GM12878 (cell line): Measurements from ENCODE around the gene DGAT2. TPM values are rescaled to one million over a fixed set of nuclear protein-coding genes. Genes with fewer than 3 reads are reported as not detected.
A peak's percentile ranks its signal among the peaks of the same experiment; 100 is the strongest.

Experiments
- BACH1 ChIP-seq: fragments of 450-650 bp; IDR thresholded peaks from 2 replicates; pipeline ENCODE4 v1.6.1; 2017; ENCODE audit warnings: mild to moderate bottlenecking, borderline replicate concordance
- CBFB ChIP-seq: IDR thresholded peaks from 2 replicates; pipeline ENCODE4 v1.6.1; 2016; ENCODE audit warnings: antibody characterized with exemption, low read depth
- CHD2 ChIP-seq: IDR thresholded peaks from 2 replicates; pipeline ENCODE4 v1.6.1; 2011; ENCODE audit warnings: low read depth, low read length, improper control_type of control experiment, borderline replicate concordance
- CREM ChIP-seq: IDR thresholded peaks from 2 replicates; pipeline ENCODE4 v1.6.1; 2014; ENCODE audit warnings: antibody characterized with exemption, low read depth
- IKZF2 ChIP-seq, 2 experiments: fragments of 450-650 bp; IDR thresholded peaks; 2 replicates each; pipeline ENCODE4 v1.6.1; 2017; ENCODE audit warnings: mild to moderate bottlenecking in 2 of 2, moderate library complexity in 2 of 2
- MXI1 ChIP-seq: fragments of 150-350 bp; IDR thresholded peaks from 2 replicates; pipeline ENCODE4 v1.6.1; 2011; ENCODE audit warnings: low read depth, mild to moderate bottlenecking, inconsistent platforms, low read length, improper control_type of control experiment
- MYB ChIP-seq: fragments of 150-350 bp; IDR thresholded peaks from 2 replicates; pipeline ENCODE4 v1.6.1; 2014; ENCODE audit warnings: mild to moderate bottlenecking, low read depth, low read length, borderline replicate concordance
- NFYB ChIP-seq: IDR thresholded peaks from 2 replicates; pipeline ENCODE4 v1.6.1; 2011; ENCODE audit warnings: low read depth, mild to moderate bottlenecking, low read length, improper control_type of control experiment, moderate library complexity; ENCODE audit not compliant: insufficient read depth
- NRF1 ChIP-seq: conservative IDR thresholded peaks from 2 replicates; pipeline ENCODE4 v1.6.1; 2011; ENCODE audit warnings: mild to moderate bottlenecking, low read depth, low read length, improper control_type of control experiment
- PAX8 ChIP-seq: fragments of 450-650 bp; IDR thresholded peaks from 2 replicates; pipeline ENCODE4 v1.6.1; 2017; ENCODE audit warnings: mild to moderate bottlenecking, moderate library complexity
- PML ChIP-seq: IDR thresholded peaks from 2 replicates; pipeline ENCODE4 v1.6.1; 2012; ENCODE audit warnings: low read length, inconsistent platforms
- POLR2AphosphoS5 ChIP-seq: IDR thresholded peaks from 2 replicates; pipeline ENCODE4 v1.6.1; 2011; ENCODE audit warnings: mild to moderate bottlenecking, low read length, inconsistent platforms
- SPI1 ChIP-seq: IDR thresholded peaks from 2 replicates; pipeline ENCODE4 v1.6.1; 2011; ENCODE audit warnings: low read depth, mild to moderate bottlenecking, low read length, moderate library complexity, borderline replicate concordance; ENCODE audit not compliant: insufficient read depth
- STAT3 ChIP-seq: IDR thresholded peaks from 2 replicates; pipeline ENCODE4 v1.6.1; 2011; ENCODE audit warnings: low read depth, low read length, improper control_type of control experiment
- SUZ12 ChIP-seq: fragments of 200-600 bp; sonication (generic); IDR thresholded peaks from one replicate; pipeline ENCODE4 v1.6.1; 2018; ENCODE audit warnings: antibody characterized with exemption, mild to moderate bottlenecking; ENCODE audit not compliant: unreplicated experiment
- polyA plus RNA-seq, 11 experiments: library from polyadenylated mRNA; depleted of rRNA in 4 of 11; unstranded in 6 of 11; stranded (reverse) in 5 of 11; fragments of >200 nt; fragmentation: Nextera tagmentation in 4 of 11; fragmentation: Illumina TruSeq in 1 of 11; extraction: Ambion mirVana in 4 of 11; extraction: Trizol in 1 of 11; gene quantifications; 1 replicate in 1 of 11; 2 replicates in 10 of 11; pipeline versions ENCODE4 v1.2.1 to v1.2.3, GENCODE V29; 2011 to 2016; ENCODE audit warnings: inconsistent platforms in 2 of 11, missing spikeins in 2 of 11, low read depth in 1 of 11
- total RNA-seq, 4 experiments: library from RNA; depleted of rRNA in 3 of 4; stranded (reverse); fragments of >200 nt in 3 of 4; fragmentation: Illumina TruSeq in 1 of 4; extraction: Trizol in 1 of 4; gene quantifications; 2 replicates each; pipeline versions ENCODE4 v1.2.1 to v1.2.3, GENCODE V29; 2013 to 2021
- TF ChIP-seq, protein P1 (sequence below): IDR thresholded peaks from 2 replicates; pipeline ENCODE4 v1.6.1; 2011; ENCODE audit warnings: borderline replicate concordance, low read depth, mild to moderate bottlenecking, moderate library complexity, mixed read lengths, low read length; ENCODE audit not compliant: insufficient read depth; ENCODE audit errors: extremely low read length
- TF ChIP-seq, protein P2 (sequence below): fragments of 450-650 bp; conservative IDR thresholded peaks from 2 replicates; pipeline ENCODE4 v1.6.1; 2017; ENCODE audit warnings: mild to moderate bottlenecking, moderate library complexity
- TF ChIP-seq, protein P3 (sequence below): fragments of 450-650 bp; IDR thresholded peaks from 2 replicates; pipeline ENCODE4 v1.6.1; 2017; ENCODE audit warnings: low read depth, mild to moderate bottlenecking, moderate library complexity
- TF ChIP-seq, protein P4 (sequence below): IDR thresholded peaks from 2 replicates; pipeline ENCODE4 v1.6.1; 2011; ENCODE audit warnings: low read depth, mild to moderate bottlenecking, low read length, moderate library complexity, borderline replicate concordance; ENCODE audit errors: extremely low read depth
- TF ChIP-seq, protein P5 (sequence below): fragments of 450-650 bp; IDR thresholded peaks from 2 replicates; pipeline ENCODE4 v1.6.1; 2017; ENCODE audit warnings: borderline replicate concordance

The DGAT2 gene
- total and polyA plus RNA-seq, 10 of the 15 experiments (the other 5 are each of a cell fraction or from before 2014, with no cell fraction given): 5.1 to 25.9 (median 17.6) TPM

DNA sequence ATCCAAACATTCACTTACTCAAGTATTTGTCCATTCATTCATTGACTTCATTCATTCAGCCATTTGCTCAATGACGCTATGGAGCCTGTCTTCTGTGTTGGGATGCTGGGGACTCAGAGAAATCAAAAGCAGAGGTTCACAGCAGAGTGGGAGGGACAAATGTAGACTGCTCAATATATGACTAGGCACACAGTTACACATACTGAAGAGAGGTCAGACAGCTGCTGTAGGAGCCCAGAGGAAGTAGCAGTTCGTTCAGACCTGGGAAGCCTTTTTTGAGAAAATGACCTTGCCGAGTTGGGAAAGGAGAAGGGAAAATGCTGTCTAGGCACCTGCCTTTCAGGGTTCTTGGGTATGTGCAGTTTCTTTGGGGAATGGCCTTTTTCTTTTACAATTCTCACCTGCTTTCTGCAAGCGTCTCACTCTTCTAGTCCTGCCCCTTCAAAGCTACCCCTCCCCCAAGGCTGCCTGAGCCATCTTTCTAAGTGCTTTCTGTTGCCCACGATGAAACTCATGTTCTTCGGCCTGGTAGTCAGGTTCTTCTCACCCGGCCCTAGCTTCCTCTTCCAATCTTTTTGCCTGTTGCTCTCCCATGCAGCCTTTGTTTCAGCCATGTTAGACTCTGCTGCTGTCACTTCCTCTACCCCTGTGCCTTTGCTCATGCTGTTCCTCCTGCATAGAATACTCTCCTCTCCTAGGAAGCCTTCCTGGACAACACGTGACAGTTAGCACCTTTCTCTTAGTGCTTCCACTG lies 42.2 kb downstream of the DGAT2 start (continued):
- TF ChIP-seq, protein P1, sequence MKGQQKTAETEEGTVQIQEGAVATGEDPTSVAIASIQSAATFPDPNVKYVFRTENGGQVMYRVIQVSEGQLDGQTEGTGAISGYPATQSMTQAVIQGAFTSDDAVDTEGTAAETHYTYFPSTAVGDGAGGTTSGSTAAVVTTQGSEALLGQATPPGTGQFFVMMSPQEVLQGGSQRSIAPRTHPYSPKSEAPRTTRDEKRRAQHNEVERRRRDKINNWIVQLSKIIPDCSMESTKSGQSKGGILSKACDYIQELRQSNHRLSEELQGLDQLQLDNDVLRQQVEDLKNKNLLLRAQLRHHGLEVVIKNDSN: no peak
- TF ChIP-seq MXI1 (no peak), IKZF2 (IDR thresholded peaks at IDR 0.05) (no peak), PAX8 (no peak), BACH1 (no peak), NRF1 (no peak), PML (peak; percentile 71; the same call in 1 of the 2 replicates), CBFB (no peak), CHD2 (0 out of 2 replicates have a peak, but pooled peaks have one; percentile 22), CREM (no peak), MYB (no peak), STAT3 (no peak), POLR2AphosphoS5 (peak; percentile 90), SUZ12 (no peak), NFYB (no peak), SPI1 (0 out of 2 replicates have a peak, but pooled peaks have one; percentile 1)
- TF ChIP-seq, protein P2, sequence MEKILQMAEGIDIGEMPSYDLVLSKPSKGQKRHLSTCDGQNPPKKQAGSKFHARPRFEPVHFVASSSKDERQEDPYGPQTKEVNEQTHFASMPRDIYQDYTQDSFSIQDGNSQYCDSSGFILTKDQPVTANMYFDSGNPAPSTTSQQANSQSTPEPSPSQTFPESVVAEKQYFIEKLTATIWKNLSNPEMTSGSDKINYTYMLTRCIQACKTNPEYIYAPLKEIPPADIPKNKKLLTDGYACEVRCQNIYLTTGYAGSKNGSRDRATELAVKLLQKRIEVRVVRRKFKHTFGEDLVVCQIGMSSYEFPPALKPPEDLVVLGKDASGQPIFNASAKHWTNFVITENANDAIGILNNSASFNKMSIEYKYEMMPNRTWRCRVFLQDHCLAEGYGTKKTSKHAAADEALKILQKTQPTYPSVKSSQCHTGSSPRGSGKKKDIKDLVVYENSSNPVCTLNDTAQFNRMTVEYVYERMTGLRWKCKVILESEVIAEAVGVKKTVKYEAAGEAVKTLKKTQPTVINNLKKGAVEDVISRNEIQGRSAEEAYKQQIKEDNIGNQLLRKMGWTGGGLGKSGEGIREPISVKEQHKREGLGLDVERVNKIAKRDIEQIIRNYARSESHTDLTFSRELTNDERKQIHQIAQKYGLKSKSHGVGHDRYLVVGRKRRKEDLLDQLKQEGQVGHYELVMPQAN: no peak
- TF ChIP-seq, protein P3, sequence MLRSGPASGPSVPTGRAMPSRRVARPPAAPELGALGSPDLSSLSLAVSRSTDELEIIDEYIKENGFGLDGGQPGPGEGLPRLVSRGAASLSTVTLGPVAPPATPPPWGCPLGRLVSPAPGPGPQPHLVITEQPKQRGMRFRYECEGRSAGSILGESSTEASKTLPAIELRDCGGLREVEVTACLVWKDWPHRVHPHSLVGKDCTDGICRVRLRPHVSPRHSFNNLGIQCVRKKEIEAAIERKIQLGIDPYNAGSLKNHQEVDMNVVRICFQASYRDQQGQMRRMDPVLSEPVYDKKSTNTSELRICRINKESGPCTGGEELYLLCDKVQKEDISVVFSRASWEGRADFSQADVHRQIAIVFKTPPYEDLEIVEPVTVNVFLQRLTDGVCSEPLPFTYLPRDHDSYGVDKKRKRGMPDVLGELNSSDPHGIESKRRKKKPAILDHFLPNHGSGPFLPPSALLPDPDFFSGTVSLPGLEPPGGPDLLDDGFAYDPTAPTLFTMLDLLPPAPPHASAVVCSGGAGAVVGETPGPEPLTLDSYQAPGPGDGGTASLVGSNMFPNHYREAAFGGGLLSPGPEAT: 0 out of 2 replicates have a peak, but pooled peaks have one; percentile 10
- TF ChIP-seq, protein P4, sequence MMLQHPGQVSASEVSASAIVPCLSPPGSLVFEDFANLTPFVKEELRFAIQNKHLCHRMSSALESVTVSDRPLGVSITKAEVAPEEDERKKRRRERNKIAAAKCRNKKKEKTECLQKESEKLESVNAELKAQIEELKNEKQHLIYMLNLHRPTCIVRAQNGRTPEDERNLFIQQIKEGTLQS: no peak
- TF ChIP-seq, protein P5, sequence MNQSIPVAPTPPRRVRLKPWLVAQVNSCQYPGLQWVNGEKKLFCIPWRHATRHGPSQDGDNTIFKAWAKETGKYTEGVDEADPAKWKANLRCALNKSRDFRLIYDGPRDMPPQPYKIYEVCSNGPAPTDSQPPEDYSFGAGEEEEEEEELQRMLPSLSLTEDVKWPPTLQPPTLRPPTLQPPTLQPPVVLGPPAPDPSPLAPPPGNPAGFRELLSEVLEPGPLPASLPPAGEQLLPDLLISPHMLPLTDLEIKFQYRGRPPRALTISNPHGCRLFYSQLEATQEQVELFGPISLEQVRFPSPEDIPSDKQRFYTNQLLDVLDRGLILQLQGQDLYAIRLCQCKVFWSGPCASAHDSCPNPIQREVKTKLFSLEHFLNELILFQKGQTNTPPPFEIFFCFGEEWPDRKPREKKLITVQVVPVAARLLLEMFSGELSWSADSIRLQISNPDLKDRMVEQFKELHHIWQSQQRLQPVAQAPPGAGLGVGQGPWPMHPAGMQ: no peak
